ENCODE results near the gene CANT1.
"Not testable (repeated sequence)": the region's sequence is repeated elsewhere in the genome, so short reads cannot be mapped to it uniquely, and the experiment has no call there.

CANT1 gene

DNA sequence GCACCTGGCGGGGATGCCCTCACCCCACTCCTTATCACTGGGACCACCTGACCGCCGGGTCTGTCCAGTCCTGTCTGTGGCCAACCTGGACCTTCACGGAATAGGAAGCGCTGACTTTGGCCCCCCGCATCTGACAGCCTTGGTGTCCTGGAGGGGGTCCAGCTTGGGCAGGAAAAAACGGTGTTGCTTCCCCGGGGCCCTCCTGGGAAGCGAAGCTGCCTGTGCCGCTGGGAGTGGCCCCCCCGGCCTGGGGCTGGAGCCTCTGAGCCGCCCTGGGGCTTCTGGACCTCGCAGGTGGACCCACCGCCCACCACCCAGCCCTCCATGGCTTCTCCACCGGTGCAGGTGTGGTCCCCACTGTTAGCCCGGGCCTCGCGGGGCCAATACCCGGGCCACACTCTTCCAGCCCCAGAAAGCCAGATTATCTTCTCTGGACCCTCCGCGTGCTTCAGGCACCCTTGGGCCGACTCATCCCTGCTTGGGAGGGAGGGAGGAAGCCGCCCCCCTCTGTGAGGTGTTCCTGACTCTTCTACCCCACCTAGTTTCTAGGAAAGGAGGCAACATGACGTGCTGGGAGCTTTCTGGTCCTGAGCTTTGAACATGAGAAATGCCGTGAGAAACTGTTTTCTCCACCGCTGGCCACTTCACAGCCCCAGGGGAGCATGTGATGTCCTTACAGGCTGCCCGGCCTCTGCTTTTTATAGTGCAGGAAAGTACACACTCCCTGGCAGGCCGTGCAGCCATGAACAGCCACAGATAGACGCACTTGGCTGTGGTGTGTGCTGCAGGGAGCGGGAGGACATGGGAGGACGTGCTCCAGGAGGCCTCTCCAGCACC is 15.6 kb upstream of the CANT1 start:
- Histone ChIP-seq H3K79me2 (no peaks in the 10 kb centered on the region), H3K36me3 (ENCODE audit: control insufficient read depth, insufficient read depth, low read length) (no peaks in the 10 kb centered on the region), H3K27me3 (ENCODE audit: control insufficient read depth, insufficient read depth, low read length) (no peaks in the 10 kb centered on the region), H3K4me3 (ENCODE audit: low read depth, low read length) (peak overlapping the region; percentile 66), H3K4me1 (peaks cover 41% of the 10 kb centered on the region), H2AFZ (peak overlapping the region; percentile 84), H3K27ac (peak overlapping the region; percentile 74), H3K9ac (no peak overlapping the region), H3K4me2 (ENCODE audit: low read length) (peak overlapping the region; percentile 60), H3K9me3 (ENCODE audit: control insufficient read depth, low read length) (no peaks in the 10 kb centered on the region)
- TF ChIP-seq, protein P1, sequence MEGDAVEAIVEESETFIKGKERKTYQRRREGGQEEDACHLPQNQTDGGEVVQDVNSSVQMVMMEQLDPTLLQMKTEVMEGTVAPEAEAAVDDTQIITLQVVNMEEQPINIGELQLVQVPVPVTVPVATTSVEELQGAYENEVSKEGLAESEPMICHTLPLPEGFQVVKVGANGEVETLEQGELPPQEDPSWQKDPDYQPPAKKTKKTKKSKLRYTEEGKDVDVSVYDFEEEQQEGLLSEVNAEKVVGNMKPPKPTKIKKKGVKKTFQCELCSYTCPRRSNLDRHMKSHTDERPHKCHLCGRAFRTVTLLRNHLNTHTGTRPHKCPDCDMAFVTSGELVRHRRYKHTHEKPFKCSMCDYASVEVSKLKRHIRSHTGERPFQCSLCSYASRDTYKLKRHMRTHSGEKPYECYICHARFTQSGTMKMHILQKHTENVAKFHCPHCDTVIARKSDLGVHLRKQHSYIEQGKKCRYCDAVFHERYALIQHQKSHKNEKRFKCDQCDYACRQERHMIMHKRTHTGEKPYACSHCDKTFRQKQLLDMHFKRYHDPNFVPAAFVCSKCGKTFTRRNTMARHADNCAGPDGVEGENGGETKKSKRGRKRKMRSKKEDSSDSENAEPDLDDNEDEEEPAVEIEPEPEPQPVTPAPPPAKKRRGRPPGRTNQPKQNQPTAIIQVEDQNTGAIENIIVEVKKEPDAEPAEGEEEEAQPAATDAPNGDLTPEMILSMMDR (IDR thresholded peaks at IDR 0.05) = no peak

DNA sequence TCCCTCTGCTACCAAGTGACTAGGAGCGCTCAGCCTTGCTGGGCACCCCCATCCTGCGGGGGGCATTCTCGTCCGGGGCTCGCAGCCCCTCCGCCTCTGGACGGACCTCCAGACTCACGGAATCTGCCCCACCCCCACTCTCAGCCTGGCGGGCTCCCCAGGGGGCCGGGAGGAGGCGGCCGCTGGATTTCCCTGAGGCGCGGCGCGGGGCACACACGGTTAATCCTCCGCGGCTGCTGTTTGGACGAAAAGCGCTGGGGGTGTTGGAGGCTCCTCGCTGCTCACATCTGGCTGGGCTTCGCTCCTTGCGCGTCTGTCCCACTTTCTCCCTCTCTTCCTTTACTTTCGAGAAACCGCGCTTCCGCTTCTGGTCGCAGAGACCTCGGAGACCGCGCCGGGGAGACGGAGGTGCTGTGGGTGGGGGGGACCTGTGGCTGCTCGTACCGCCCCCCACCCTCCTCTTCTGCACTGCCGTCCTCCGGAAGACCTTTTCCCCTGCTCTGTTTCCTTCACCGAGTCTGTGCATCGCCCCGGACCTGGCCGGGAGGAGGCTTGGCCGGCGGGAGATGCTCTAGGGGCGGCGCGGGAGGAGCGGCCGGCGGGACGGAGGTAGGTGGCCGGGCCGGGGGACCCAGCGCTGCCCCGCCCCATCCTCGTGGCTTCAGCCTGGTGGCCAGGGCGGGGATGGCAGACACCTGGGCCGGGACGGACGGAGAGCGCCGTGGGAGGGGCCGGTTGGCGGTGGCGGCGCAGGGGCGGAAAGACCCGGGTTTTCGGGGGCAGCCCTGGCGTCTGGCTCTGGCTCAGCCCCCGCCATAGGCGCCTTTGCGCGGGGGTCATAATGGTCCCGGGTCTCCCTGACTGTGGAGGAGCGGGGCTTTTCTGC is 14.6 kb upstream of the CANT1 start, which contains the start of gene C1QTNF1:
C1QTNF1 (plus strand) TSS at position 284 of the 886 bp plus-strand sequence. CDS start 19,800 bp downstream, outside the sequence.
- H3K27ac ChIP-seq = peak within 1 kb of the TSS; percentile 74
- H3K27me3 ChIP-seq (ENCODE audit: control insufficient read depth, insufficient read depth, low read length) = no peaks in the 10 kb centered on the region
- peak within 1 kb of the TSS; percentile 66 for H3K4me3 ChIP-seq (ENCODE audit: low read depth, low read length)

DNA sequence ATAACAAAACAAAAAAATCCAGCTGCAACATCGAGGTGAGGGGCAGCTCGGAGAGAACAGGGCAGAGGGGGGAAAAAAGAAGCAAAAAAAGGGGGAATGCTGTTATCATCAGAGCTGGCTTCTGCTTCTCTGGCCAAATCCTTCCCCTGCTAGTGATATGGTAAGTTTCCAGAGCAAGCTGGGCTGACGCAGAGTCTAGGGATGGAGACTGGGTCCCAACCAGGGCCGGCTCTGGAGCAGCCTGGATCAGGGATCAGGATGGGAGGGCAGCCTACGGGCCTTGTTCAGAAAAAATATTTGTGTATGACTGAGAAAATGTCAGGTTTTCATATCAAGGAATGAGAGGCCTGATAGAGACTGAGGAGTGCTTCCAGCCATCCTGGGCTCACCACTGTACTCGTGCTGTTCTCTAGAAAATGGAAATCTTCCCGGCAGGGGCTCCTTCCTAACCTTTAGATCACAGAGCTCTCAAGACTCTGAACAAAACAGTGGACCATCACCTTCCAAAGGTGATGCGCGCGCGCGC is 13.7 kb upstream of the CANT1 start:
- Histone ChIP-seq H3K4me2 (ENCODE audit: low read length) (peak overlapping the region; percentile 60), H3K79me2 (no peaks in the 10 kb centered on the region), H3K27ac (peak overlapping the region; percentile 74), H3K4me1 (peaks cover 48% of the 10 kb centered on the region), H3K36me3 (ENCODE audit: control insufficient read depth, insufficient read depth, low read length) (no peaks in the 10 kb centered on the region), H3K4me3 (ENCODE audit: low read depth, low read length) (peak overlapping the region; percentile 66), H2AFZ (no peak overlapping the region), H3K9ac (no peak overlapping the region), H3K27me3 (ENCODE audit: control insufficient read depth, insufficient read depth, low read length) (no peaks in the 10 kb centered on the region), H3K9me3 (ENCODE audit: control insufficient read depth, low read length) (no peaks in the 10 kb centered on the region)
- TF ChIP-seq, protein P1 (IDR thresholded peaks at IDR 0.05) = no peak

More for the DNA sequence above, 14.6 kb upstream of the CANT1 start, which contains the start of gene C1QTNF1:
- Histone ChIP-seq H3K9me3 (ENCODE audit: control insufficient read depth, low read length) (no peaks in the 10 kb centered on the region), H3K9ac (no peak within 1 kb of the TSS), H2AFZ (peak within 1 kb of the TSS; percentile 84), H3K79me2 (no peaks in the 10 kb centered on the region), H3K4me1 (peaks cover 51% of the 10 kb centered on the region), H3K4me2 (ENCODE audit: low read length) (peak within 1 kb of the TSS; percentile 60), H3K36me3 (ENCODE audit: control insufficient read depth, insufficient read depth, low read length) (no peaks in the 10 kb centered on the region)
- TF ChIP-seq, protein P1 (IDR thresholded peaks at IDR 0.05) = peak; percentile 54

DNA sequence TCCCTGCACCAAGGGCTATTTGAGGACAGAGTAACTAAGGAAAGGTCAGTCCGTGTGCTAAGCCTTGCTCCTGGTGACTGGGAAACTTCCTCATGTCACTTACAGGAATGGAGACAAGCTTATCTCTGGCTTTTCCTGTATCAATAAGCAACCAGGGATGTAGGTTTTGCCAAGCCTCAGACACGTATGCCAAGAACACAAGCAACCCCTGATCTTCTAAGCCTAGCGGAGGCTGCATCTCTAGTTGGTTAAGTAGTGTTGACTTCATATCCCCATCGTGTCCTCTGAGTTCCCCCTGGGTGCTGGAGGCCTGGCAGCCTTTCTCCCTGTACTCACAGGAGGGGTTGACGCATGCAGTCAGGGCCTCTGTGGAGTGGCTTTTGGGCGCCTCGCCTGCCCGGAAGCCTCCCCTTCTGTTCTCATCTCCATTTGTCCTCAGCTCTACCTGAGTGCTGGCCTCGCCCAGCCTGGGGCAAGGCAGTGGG is 13.0 kb upstream of the CANT1 start:
- no peaks in the 10 kb centered on the region for H3K9me3 ChIP-seq (ENCODE audit: control insufficient read depth, low read length)
- no peaks in the 10 kb centered on the region for H3K36me3 ChIP-seq (ENCODE audit: control insufficient read depth, insufficient read depth, low read length)
- H3K4me2 ChIP-seq (ENCODE audit: low read length) = no peak overlapping the region
- H3K27me3 ChIP-seq (ENCODE audit: control insufficient read depth, insufficient read depth, low read length) = no peaks in the 10 kb centered on the region
- H3K79me2 ChIP-seq = no peaks in the 10 kb centered on the region
- peaks cover 46% of the 10 kb centered on the region for H3K4me1 ChIP-seq
- H3K4me3 ChIP-seq (ENCODE audit: low read depth, low read length) = no peak overlapping the region
- no peak overlapping the region for H3K9ac ChIP-seq
- TF ChIP-seq, protein P1 (IDR thresholded peaks at IDR 0.05) = no peak
- H2AFZ ChIP-seq = no peak overlapping the region
- H3K27ac ChIP-seq = peak overlapping the region; percentile 36

DNA sequence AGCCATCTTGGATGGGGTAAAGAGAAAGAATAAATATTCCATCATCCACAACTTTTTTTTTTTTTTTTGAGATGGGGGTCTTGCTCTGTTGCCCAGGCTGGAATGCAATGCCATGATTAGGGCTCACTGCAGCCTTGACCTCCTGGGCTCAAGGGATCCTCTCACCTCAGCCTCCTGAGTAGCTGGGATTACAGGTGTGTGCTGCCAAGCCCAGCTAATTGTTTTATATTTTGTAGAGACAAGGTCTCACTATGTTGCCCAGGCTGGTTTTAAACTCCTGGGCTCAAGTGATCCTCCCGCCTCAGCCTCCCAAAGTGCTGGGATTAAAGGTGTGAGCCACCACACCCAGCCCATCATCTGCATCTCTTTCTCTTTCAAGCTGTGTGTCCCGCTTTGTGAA is 12.4 kb upstream of the CANT1 start:
- H3K9ac ChIP-seq; H3K36me3 ChIP-seq (ENCODE audit: control insufficient read depth, insufficient read depth, low read length); H2AFZ ChIP-seq; H3K4me3 ChIP-seq (ENCODE audit: low read depth, low read length); H3K79me2 ChIP-seq; H3K9me3 ChIP-seq (ENCODE audit: control insufficient read depth, low read length); H3K4me2 ChIP-seq (ENCODE audit: low read length); H3K27me3 ChIP-seq (ENCODE audit: control insufficient read depth, insufficient read depth, low read length): not testable (repeated sequence)
- Histone ChIP-seq H3K4me1 (peaks cover 47% of the 10 kb centered on the region), H3K27ac (peak overlapping the region; percentile 6)

All from parathyroid adenoma (tissue), 2 donors.